SK-N-SH treated with all-trans-retinoic acid at 6 μM for 48 hours (cell line): Measurements from ENCODE around the gene TACC3.

ENCODE experiments used
- ATAC-seq: fragments of 200-7000 bp; cut with Tn5 transposase; 3 replicates; pipeline ENCODE4 v1.9.1; 2020; ENCODE audit warnings: mild to moderate bottlenecking, moderate library complexity
- ARNTL ChIP-seq: fragments of 450-650 bp; formaldehyde crosslinking; IDR thresholded peaks from 2 replicates; pipeline ENCODE4 v1.5.0; 2020; ENCODE audit warnings: low read depth, mild to moderate bottlenecking, moderate library complexity, borderline replicate concordance
- BACH2 ChIP-seq: fragments of 250-450 bp; sonication (Bioruptor Pico); IDR thresholded peaks from 2 replicates; pipeline ENCODE4 v1.9.0; 2021; ENCODE audit warnings: mild to moderate bottlenecking, borderline replicate concordance
- CREB5 ChIP-seq: fragments of 250-450 bp; sonication (Bioruptor Pico); IDR thresholded peaks from 2 replicates; pipeline ENCODE4 v1.5.1; 2020; ENCODE audit warnings: low read depth, mild to moderate bottlenecking, moderate library complexity
- ESRRG ChIP-seq: fragments of 250-450 bp; sonication (Bioruptor Pico); IDR thresholded peaks from 2 replicates; pipeline ENCODE4 v1.6.1; 2021; ENCODE audit warnings: mild to moderate bottlenecking
- GLIS3 ChIP-seq: fragments of 250-450 bp; sonication (Bioruptor Pico); IDR thresholded peaks from 2 replicates; pipeline ENCODE4 v1.5.0; 2020; ENCODE audit warnings: mild to moderate bottlenecking, moderate library complexity
- ISL1 ChIP-seq: fragments of 250-450 bp; sonication (Bioruptor Pico); IDR thresholded peaks from 2 replicates; pipeline ENCODE4 v2.1.2; 2022; ENCODE audit warnings: mild to moderate bottlenecking, moderate library complexity
- OSR1 ChIP-seq: fragments of 250-450 bp; sonication (Bioruptor Pico); IDR thresholded peaks from 2 replicates; pipeline ENCODE4 v1.8.0; 2022; ENCODE audit warnings: moderate library complexity, mild to moderate bottlenecking, inconsistent platforms
- PATZ1 ChIP-seq: fragments of 250-450 bp; sonication (Bioruptor Pico); IDR thresholded peaks from 2 replicates; pipeline ENCODE4 v1.8.0; 2020; ENCODE audit warnings: mild to moderate bottlenecking, moderate library complexity, borderline replicate concordance
- POU6F1 ChIP-seq: fragments of 250-450 bp; sonication (Bioruptor Pico); IDR thresholded peaks from 2 replicates; pipeline ENCODE4 v1.8.0; 2021; ENCODE audit warnings: low read depth, mild to moderate bottlenecking, moderate library complexity, borderline replicate concordance
- PPARA ChIP-seq: fragments of 250-450 bp; sonication (Bioruptor Pico); IDR thresholded peaks from 2 replicates; pipeline ENCODE4 v1.5.0; 2020; ENCODE audit warnings: mild to moderate bottlenecking, borderline replicate concordance
- RARB ChIP-seq: fragments of 250-450 bp; sonication (Bioruptor Pico); IDR thresholded peaks from 2 replicates; pipeline ENCODE4 v1.8.0; 2021; ENCODE audit warnings: mild to moderate bottlenecking, moderate library complexity
- SNAI2 ChIP-seq: fragments of 250-450 bp; sonication (Bioruptor Pico); IDR thresholded peaks from 2 replicates; pipeline ENCODE4 v1.5.0; 2020; ENCODE audit warnings: mild to moderate bottlenecking, moderate library complexity
- TCF4 ChIP-seq: fragments of 250-450 bp; sonication (Bioruptor Pico); IDR thresholded peaks from 2 replicates; pipeline ENCODE4 v1.8.0; 2021; ENCODE audit warnings: mild to moderate bottlenecking, moderate library complexity, borderline replicate concordance
- TSHZ2 ChIP-seq: fragments of 250-450 bp; sonication (Bioruptor Pico); IDR thresholded peaks from 2 replicates; pipeline ENCODE4 v1.5.0; 2020; ENCODE audit warnings: mild to moderate bottlenecking, moderate library complexity
- ZFP3 ChIP-seq: fragments of 250-450 bp; sonication (Bioruptor Pico); IDR thresholded peaks from 2 replicates; pipeline ENCODE4 v1.5.0; 2020; ENCODE audit warnings: mild to moderate bottlenecking, moderate library complexity
- ZFP30 ChIP-seq: fragments of 450-650 bp; formaldehyde crosslinking; IDR thresholded peaks from 2 replicates; pipeline ENCODE4 v1.5.0; 2022; ENCODE audit warnings: mild to moderate bottlenecking, moderate library complexity
- ZNF565 ChIP-seq: fragments of 450-650 bp; formaldehyde crosslinking; conservative IDR thresholded peaks from 2 replicates; pipeline ENCODE4 v1.5.0; 2020; ENCODE audit warnings: low read depth, mild to moderate bottlenecking, moderate library complexity
- ZNF70 ChIP-seq: fragments of 450-650 bp; formaldehyde crosslinking; IDR thresholded peaks from 2 replicates; pipeline ENCODE4 v1.5.0; 2020; ENCODE audit warnings: mild to moderate bottlenecking, moderate library complexity
- ZNF8 ChIP-seq: fragments of 450-650 bp; formaldehyde crosslinking; IDR thresholded peaks from 2 replicates; pipeline ENCODE4 v1.5.0; 2020; ENCODE audit warnings: mild to moderate bottlenecking, moderate library complexity

The TACC3 gene

GRCh38 chr4:1725521-1725920 lies 4.2 kb downstream of the TACC3 start (continued):
- TF ChIP-seq POU6F1 = no peak
- no peak for TF ChIP-seq ESRRG
- no peak for TF ChIP-seq ZNF565 (CRISPR knock-in tag)
- TF ChIP-seq ZFP30 (CRISPR knock-in tag) = no peak
- no peak for TF ChIP-seq SNAI2 (CRISPR knock-in tag)
- no peak for TF ChIP-seq ZNF70 (CRISPR knock-in tag)
- no peak for TF ChIP-seq GLIS3 (CRISPR knock-in tag)

- TF ChIP-seq ZNF70 (CRISPR knock-in tag) (no peak), TSHZ2 (CRISPR knock-in tag) (no peak), ARNTL (CRISPR knock-in tag) (no peak)
Observed at GRCh38 chr4:1726146-1726934, 5.0 kb downstream of the TACC3 start.

GRCh38 chr4:1727117-1728031 lies 6.1 kb downstream of the TACC3 start:
- TF ChIP-seq TSHZ2 (CRISPR knock-in tag) (no peak), TCF4 (no peak), OSR1 (CRISPR knock-in tag) (no peak), CREB5 (no peak), ISL1 (CRISPR knock-in tag) (no peak), RARB (no peak), BACH2 (CRISPR knock-in tag) (no peak)
- ATAC-seq = peak; percentile 76

More at GRCh38 chr4:1726146-1726934, 5.0 kb downstream of the TACC3 start:
- peak; percentile 70 for ATAC-seq

- ATAC-seq = peak; percentile 11; the same call in 1 of the 3 replicates
- no peak for TF ChIP-seq ZNF8
- TF ChIP-seq OSR1 (CRISPR knock-in tag) = no peak
- TF ChIP-seq ESRRG = no peak
- no peak for TF ChIP-seq ZNF70 (CRISPR knock-in tag)
- TF ChIP-seq ZFP3 (CRISPR knock-in tag) = no peak
- TF ChIP-seq CREB5 = no peak
- TF ChIP-seq PPARA (CRISPR knock-in tag) = no peak
- TF ChIP-seq BACH2 (CRISPR knock-in tag) = no peak
- no peak for TF ChIP-seq PATZ1 (CRISPR knock-in tag)
- TF ChIP-seq ZFP30 (CRISPR knock-in tag) = no peak
- no peak for TF ChIP-seq SNAI2 (CRISPR knock-in tag)
- TF ChIP-seq GLIS3 (CRISPR knock-in tag) = no peak
Observed at GRCh38 chr4:1728061-1728980, 7.0 kb downstream of the TACC3 start.
